Ovary (tissue), 9 donors: ENCODE data around the gene BCL2L15. TPM values are rescaled to one million over a fixed set of nuclear protein-coding genes. Genes with fewer than 3 reads are reported as not detected.

Source experiments
- DNase-seq, 5 donors: peaks; one replicate each; pipeline ENCODE4 v3.0.0-alpha.2; 2019 to 2020
- H3K27ac ChIP-seq, 2 donors: fragments of 200-600 bp; one replicate each; pipeline versions ENCODE4 v1.5.1 to v1.8.0; 2019 to 2022
- H3K27me3 ChIP-seq: fragments of 200-600 bp; one replicate; pipeline ENCODE4 v1.8.0; 2022
- H3K36me3 ChIP-seq: fragments of 200-600 bp; sonication (generic); one replicate; pipeline ENCODE4 v1.5.1; 2019
- H3K4me1 ChIP-seq: one replicate; pipeline ENCODE4 v1.8.1; 2013; ENCODE audit warnings: mild to moderate bottlenecking, moderate library complexity; ENCODE audit not compliant: insufficient read depth
- H3K4me3 ChIP-seq: fragments of 200-600 bp; sonication (generic); one replicate; pipeline ENCODE4 v1.5.1; 2017
- H3K9me3 ChIP-seq, 2 donors: fragments of 200-600 bp in 1 of 2; sonication (generic) in 1 of 2; one replicate each; pipeline versions ENCODE4 v1.5.1 to v1.8.1; 2013 to 2019; ENCODE audit warnings: mild to moderate bottlenecking in 1 of 2, moderate library complexity in 1 of 2
- EP300 ChIP-seq: sonication (generic); formaldehyde crosslinking; IDR thresholded peaks from one replicate; pipeline ENCODE4 v1.6.1; 2017; ENCODE audit warnings: antibody characterized with exemption
- POLR2A ChIP-seq: fragments of 450-650 bp; IDR thresholded peaks from one replicate; pipeline ENCODE4 v1.6.1; 2017; ENCODE audit warnings: antibody characterized with exemption, mild to moderate bottlenecking, moderate library complexity
- WGBS, 3 donors: extraction: QIAGEN DNeasy Blood & Tissue Kit in 1 of 3; methylation state at CpG; one replicate each; pipeline versions ENCODE4 v1.1.5 to v1.1.7; 2013 to 2017; 5-methylcytosine and 5-hydroxymethylcytosine counted together
- intact Hi-C, 4 donors: fragments of 100-400 bp; cut with DNase I; formaldehyde crosslinking; loops; one replicate each; pipeline versions ENCODE4 v1.11.0 to v1.15.1; 2022 to 2023
- polyA plus RNA-seq, 2 donors: library from polyadenylated mRNA; stranded (reverse); fragments of 200-250 nt in 1 of 2; fragments of 350-450 nt in 1 of 2; fragmentation: Illumina TruSeq in 1 of 2; extraction: RNeasy Lipid Tissue Mini Kit (QIAGEN cat#74804) in 1 of 2; gene quantifications; one replicate each; pipeline ENCODE4 v1.2.3, GENCODE V29; 2013 to 2014
- total RNA-seq, 7 donors: library from RNA; depleted of rRNA in 2 of 7; stranded (reverse); fragments of >200 nt in 2 of 7; fragmentation: NEBNext Ultra II Directional in 3 of 7; extraction: Animal tissue kit (Norgen Biotek cat#: 25700) in 3 of 7; gene quantifications; one replicate each; pipeline versions ENCODE4 v1.1.0 to v1.2.4, GENCODE V29; 2016 to 2023
- TF ChIP-seq, protein P1 (sequence below), 3 donors: fragments of 450-650 bp in 2 of 3; fragments of 200-600 bp in 1 of 3; IDR thresholded peaks; one replicate each; pipeline versions ENCODE4 v1.5.1 to v1.8.0; 2016 to 2022; ENCODE audit warnings: antibody characterized with exemption in 3 of 3, mild to moderate bottlenecking in 1 of 3
- donor health status: DM: no; HTN: no; CAD: no; lungs with moderate emphysema.
- donor health status: DM: no; HTN: no; CAD: no.
- donor health status: Bipolar disorder and iron deficiency.
- donor health status: DM: yes; HTN: yes; CAD: no.
- donor health status: DM: no; HTN: no; CAD: no.
- donor health status: DM: yes; HTN: yes; CAD: no.

BCL2L15 gene
- total and polyA plus RNA-seq, 9 donors = 0.18 to 6.7 (median 0.68) TPM

- Histone ChIP-seq H3K36me3 (no peaks in the 10 kb centered on the region), H3K9me3 (no peaks in the 10 kb centered on the region), H3K27ac (no peak within 1 kb of the TSS), H3K4me1 (no peaks in the 10 kb centered on the region), H3K27me3 (no peaks in the 10 kb centered on the region), H3K4me3 (no peak within 1 kb of the TSS)
- TF ChIP-seq, protein P1, sequence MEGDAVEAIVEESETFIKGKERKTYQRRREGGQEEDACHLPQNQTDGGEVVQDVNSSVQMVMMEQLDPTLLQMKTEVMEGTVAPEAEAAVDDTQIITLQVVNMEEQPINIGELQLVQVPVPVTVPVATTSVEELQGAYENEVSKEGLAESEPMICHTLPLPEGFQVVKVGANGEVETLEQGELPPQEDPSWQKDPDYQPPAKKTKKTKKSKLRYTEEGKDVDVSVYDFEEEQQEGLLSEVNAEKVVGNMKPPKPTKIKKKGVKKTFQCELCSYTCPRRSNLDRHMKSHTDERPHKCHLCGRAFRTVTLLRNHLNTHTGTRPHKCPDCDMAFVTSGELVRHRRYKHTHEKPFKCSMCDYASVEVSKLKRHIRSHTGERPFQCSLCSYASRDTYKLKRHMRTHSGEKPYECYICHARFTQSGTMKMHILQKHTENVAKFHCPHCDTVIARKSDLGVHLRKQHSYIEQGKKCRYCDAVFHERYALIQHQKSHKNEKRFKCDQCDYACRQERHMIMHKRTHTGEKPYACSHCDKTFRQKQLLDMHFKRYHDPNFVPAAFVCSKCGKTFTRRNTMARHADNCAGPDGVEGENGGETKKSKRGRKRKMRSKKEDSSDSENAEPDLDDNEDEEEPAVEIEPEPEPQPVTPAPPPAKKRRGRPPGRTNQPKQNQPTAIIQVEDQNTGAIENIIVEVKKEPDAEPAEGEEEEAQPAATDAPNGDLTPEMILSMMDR (IDR thresholded peaks at IDR 0.05) = no peak
- no peak for TF ChIP-seq EP300
- TF ChIP-seq POLR2A = no peak
- intact Hi-C loops = no loop called here
- WGBS, 3 donors = 83 to 87% (median 83%) methylated on average over 4 of the region's 4 CpGs
- no peak for DNase-seq
Observed at GRCh38 chr1:113871597-113872113, 15.7 kb downstream of the BCL2L15 start, which contains the start of gene PTPN22. Gene PTPN22, minus strand, starts transcription at chr1:113871712.

- Histone ChIP-seq H3K4me3 (no peak overlapping the region), H3K9me3 (no peaks in the 10 kb centered on the region), H3K4me1 (no peaks in the 10 kb centered on the region), H3K27me3 (no peaks in the 10 kb centered on the region), H3K27ac (no peak overlapping the region), H3K36me3 (no peaks in the 10 kb centered on the region)
- TF ChIP-seq EP300 (no peak), POLR2A (no peak)
- TF ChIP-seq, protein P1 (IDR thresholded peaks at IDR 0.05) = no peak
- DNase-seq = no peak
- 84 to 98% (median 93%) methylated on average over 3 of the region's 3 CpGs for WGBS, 3 donors
- intact Hi-C loops = no loop called here
Observed at GRCh38 chr1:113870778-113871177, 16.6 kb downstream of the BCL2L15 start.

DNA sequence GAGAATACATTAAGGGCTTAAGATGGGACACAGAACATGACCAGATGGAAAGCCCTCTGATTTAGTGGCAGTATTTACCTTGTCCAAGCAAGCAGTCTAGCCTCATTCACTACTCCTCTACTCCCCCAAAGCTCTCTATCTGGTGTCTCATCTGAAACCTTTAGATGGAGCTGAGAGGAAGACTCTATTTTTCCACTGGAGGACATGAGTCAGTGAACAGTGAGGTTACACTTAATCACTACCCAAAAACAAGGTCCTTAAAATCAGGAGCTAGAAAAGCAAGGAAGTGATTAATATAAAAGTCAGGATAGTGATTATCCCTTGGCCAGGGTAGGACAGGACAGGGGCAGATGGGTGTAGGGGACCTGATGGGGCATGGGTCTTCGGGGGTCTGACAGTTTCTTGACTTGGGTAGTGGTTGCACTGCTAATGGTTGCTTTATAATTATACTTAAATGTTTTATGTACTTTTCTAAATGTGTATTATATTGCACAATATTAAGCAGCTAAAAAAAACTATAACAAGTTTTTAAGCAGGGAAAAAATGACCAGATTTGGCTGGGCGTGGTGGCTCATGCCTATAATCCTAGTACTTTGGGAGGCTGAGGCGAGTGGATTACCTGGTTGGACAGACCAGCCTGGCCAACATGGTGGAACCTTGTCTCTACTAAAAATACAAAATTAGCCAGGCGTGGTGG lies 18.8 kb downstream of the BCL2L15 start:
- H3K9me3 ChIP-seq = no peaks in the 10 kb centered on the region

DNA sequence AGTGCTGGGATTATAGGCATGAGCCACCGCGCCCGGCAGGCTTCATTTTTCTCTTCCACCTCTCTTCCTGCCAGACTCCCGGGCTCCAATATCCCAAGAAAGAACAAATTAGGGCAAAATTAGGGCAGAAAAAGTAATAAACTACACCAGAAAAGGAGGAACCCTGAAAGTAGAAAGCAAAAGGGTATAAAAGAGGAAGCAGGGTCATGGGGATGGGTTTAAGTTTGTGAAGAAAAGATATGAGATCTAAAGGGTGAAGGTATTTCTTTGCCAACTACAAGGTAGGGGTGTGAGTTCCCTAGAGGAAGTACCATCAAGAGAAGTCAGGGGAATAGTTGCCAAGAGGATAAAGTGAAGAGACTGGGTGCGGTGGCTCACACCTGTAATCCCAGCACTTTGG lies 25.7 kb downstream of the BCL2L15 start:
- no peak overlapping the region for H3K27ac ChIP-seq
- intact Hi-C loops = no loop called here

More for the DNA sequence above, 18.8 kb downstream of the BCL2L15 start:
- no peaks in the 10 kb centered on the region for H3K4me1 ChIP-seq
- no peaks in the 10 kb centered on the region for H3K36me3 ChIP-seq
- TF ChIP-seq, protein P1 (IDR thresholded peaks at IDR 0.05) = no peak
- TF ChIP-seq POLR2A = no peak
- no peak for TF ChIP-seq EP300
- no peaks in the 10 kb centered on the region for H3K27me3 ChIP-seq
- intact Hi-C loops = no loop called here
- H3K4me3 ChIP-seq = no peak overlapping the region
- no peak for DNase-seq
- WGBS, 3 donors = 94 to 97% (median 96%) methylated on average over 4 of the region's 4 CpGs
- no peak overlapping the region for H3K27ac ChIP-seq

More for the DNA sequence above, 25.7 kb downstream of the BCL2L15 start:
- H3K27me3 ChIP-seq = no peaks in the 10 kb centered on the region
- DNase-seq = no peak
- no peaks in the 10 kb centered on the region for H3K36me3 ChIP-seq
- WGBS, 3 donors = 93 to 96% (median 95%) methylated on average over 5 of the region's 5 CpGs
- H3K4me3 ChIP-seq = no peak overlapping the region
- H3K4me1 ChIP-seq = no peaks in the 10 kb centered on the region
- TF ChIP-seq POLR2A (no peak), EP300 (no peak)
- TF ChIP-seq, protein P1 (IDR thresholded peaks at IDR 0.05) = no peak
- no peaks in the 10 kb centered on the region for H3K9me3 ChIP-seq
